Kidney glomerular epithelial cell (primary cell): Measurements from ENCODE around the gene C6orf62.
A peak's percentile ranks its signal among the peaks of the same experiment; 100 is the strongest.
"Not testable (repeated sequence)": the region's sequence is repeated elsewhere in the genome, so short reads cannot be mapped to it uniquely, and the experiment has no call there.

Experiments used
- DNase-seq: peaks from one replicate; lab custom pipeline; 2025; lab: John Stamatoyannopoulos, UW

The C6orf62 gene

GRCh38 chr6:24719125-24719971 is at the start of gene C6orf62:
TSS of gene C6orf62 (minus strand) at chr6:24719154. CDS start at chr6:24718668, 486 bp downstream.
- DNase-seq = no peak

DNA sequence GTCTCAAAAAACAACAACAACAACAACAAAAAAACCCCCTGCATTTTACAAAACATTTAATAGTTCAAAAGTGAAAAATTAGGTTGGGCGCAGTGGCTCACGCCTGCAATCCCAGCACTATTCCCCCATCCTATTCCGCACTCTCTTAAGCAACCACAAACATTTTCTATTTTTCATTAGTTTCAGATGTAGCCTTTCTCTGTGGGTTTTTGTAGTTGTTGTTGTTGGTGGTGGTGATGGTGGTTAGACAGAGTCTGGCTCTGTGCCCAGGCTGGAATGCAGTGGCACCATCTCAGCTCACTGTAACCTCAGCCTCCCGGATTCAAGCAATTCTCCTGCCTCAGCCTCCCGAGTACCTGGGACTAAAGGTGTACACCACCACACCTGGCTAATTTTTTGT is 49.4 kb upstream of the C6orf62 start:
- no peak for DNase-seq

DNA sequence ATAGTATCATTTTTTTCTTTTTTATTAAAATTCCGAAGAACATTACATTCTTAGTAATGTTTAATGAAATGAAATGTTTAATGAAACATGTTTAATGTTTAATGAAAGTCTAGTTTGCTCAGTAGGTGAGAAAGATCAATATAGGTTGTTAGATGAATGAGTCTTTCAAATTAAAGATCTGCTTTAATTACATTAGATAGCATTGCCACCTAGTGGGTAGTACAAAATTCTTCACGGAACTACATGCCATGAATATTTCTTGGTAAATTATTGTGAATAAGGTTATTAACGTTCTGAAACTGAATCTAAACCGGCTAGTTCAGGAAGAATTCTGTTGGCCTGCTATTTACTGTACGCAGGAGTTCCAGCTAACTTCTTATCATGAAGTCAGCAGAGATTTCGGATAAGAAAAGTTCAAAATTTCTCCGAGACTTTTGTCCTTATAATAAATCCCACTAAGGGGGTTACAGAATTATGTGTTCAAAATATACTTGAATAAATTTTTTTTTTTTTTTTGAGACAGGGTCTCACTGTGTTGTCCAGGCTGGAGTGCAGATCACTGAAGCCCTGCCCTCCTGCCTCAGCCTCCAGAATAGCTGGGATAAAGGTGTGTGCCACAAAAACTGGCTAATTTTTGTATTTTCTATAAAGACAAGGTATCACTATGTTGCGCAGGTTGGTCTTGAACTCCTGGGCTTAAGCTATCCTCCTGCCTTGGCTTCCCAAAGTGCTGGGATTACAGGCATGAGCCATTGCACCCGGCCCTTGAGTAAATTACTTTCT is 47.9 kb upstream of the C6orf62 start:
- DNase-seq = peak; percentile 40

DNA sequence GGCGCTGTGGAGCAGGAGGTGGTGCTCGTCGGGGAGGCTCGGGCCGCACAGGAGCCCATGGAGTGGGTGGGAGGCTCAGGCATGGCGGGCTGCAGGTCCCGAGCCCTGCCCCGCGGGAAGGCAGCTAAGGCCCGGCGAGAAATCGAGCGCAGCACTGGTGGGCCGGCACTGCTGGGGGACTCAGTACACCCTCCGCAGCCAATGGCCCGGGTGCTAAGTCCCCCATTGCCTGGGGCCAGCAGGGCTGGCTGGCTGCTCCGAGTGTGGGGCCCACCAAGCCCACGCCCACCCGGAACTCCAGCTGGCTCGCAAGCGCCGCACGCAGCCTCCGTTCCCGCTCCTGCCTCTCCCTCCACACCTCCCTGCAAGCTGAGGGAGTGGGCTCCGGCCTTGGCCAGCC is 47.0 kb upstream of the C6orf62 start:
- DNase-seq = not testable (repeated sequence)

DNA sequence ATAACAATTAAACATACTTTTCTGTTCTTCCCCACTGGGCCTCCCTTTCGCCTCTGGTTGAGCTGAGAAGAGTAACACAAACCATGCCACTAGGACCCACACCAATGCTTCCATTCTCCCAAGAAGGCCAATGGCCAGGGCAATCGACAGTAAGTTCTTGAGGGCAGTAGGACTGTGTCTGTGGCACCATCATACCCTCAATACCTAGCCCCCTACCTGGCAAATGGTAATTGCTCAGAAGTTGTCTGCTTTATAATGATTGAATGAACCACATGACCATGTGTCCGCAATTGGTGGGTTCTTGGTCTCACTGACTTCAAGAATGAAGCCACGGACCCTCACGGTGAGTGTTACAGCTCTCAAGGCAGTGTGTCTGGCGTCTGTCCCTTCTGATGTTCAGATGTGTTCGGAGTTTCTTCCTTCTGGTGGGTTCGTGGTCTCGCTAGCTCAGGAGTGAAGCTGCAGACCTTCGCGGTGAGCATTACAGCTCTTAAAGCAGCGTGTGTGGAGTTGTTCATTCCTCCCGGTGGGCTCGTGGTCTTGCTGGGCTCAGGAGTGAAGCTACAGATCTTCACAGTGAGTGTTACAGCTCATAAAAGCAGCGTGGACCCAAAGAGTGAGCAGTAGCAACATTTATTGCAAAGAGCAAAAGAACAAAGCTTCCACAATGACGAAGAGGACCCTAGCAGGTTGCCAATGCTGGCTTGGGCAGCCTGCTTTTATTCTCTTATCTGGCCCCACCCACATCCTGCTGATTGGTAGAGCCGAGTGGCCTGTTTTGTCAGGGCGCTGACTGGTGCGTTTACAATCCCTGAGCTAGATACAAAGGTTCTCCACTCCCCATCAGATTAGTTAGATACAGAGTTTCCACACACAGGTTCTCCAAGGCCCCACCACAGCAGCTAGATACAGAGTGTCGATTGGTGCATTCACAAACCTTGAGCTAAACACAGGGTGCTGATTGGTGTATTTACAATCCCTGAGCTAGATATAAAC is 46.2 kb upstream of the C6orf62 start:
- DNase-seq = not testable (repeated sequence)

GRCh38 chr6:24763578-24763977 is 44.6 kb upstream of the C6orf62 start:
- no peak for DNase-seq

DNA sequence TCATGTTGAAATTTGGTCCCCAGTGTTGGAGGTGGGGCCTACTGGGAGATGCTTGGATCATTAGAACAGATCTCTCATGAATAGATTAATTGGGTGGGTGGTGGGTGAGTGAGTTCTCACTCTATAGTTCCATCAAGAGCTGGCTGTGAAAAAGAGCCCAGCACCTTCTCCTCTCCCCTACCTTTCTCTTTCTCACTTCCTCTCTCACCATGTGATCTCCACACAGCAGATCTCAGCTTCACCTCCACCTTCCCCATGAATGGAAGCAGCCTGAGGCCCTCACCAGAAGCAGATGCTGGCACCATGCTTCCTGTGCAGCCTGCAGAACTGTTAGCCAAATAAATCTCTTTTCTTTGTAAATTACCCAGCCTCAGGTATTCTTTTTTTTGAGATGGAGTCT is 42.9 kb upstream of the C6orf62 start:
- DNase-seq = no peak

DNA sequence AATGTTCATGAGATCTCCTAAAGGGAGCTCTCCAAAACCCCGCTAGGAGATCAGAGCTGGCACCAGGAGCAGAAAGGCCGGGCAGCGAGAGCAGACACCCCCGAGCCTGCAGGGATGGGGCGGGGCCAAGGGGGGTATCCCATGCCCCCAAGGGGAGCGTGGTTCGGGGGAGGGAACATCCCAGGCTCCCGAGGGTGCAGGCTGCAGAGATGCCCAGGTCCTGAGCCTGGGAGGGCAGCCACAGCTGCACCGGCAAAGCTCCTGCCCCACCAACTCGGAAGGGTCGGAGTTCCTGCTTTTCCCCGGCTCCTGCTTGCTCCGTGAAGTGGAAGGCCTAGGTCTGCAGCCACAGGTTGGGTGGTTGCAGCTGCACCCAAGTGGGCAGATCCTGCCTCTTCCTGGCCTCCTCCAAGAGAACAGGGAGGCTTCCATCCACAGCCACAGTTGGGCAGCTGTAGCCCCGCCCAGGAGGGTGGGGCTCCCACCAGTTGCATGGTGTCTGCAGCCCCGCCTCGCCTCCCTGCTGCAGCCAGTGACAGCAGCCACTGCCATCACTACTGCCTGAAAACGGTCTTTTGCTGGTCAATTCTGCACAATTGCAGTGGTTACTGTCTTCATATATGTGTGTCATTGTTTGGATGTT is 42.4 kb upstream of the C6orf62 start:
- DNase-seq = no peak

- no peak for DNase-seq
Observed at GRCh38 chr6:24760210-24760609, 41.3 kb upstream of the C6orf62 start.

GRCh38 chr6:24759718-24760117 is 40.8 kb upstream of the C6orf62 start:
- DNase-seq = no peak

GRCh38 chr6:24757611-24758010 is 38.7 kb upstream of the C6orf62 start:
- DNase-seq = no peak

GRCh38 chr6:24755279-24755678 is 36.3 kb upstream of the C6orf62 start:
- no peak for DNase-seq

- DNase-seq = not testable (repeated sequence)
Observed at GRCh38 chr6:24754378-24754777, 35.4 kb upstream of the C6orf62 start.

DNA sequence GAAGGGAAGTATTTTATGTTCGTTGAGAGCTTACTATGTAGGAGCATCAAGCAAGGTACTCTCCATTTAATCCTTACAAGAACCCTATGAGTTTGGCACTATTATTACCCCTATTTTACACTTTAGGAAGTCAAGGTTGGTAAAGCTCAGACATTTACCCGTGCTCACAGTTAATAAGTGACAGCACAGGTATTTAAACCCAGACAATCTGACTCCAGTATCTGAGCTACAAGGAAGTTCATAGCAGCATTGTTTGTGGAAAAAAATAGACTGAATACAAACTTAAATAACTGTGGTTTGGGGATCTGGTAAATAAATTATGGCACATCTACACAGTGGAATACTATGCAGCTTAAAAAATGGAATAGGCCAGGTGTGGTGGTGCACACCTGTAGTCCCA is 34.6 kb upstream of the C6orf62 start:
- DNase-seq = no peak

- DNase-seq = no peak
Observed at GRCh38 chr6:24752917-24753492, 34.1 kb upstream of the C6orf62 start.

DNA sequence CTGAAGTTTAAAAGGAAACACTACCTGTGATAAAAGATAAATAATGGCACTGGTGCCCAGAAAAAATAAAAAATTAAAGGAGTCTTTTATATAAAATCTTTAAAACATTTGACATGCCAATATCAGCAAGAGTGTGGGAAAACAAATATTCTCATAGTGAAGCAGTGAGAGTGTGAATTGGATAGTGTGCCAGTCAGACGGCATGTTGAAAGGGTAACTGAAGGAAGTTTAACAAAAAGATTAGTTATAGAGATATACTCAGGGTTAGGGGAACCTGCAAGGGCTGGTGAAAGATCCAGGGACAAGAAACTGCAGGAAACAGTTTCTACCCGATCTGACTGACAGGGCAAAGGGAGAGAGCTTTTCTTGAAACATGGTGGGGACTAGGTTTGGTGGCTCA is 33.5 kb upstream of the C6orf62 start:
- no peak for DNase-seq

DNA sequence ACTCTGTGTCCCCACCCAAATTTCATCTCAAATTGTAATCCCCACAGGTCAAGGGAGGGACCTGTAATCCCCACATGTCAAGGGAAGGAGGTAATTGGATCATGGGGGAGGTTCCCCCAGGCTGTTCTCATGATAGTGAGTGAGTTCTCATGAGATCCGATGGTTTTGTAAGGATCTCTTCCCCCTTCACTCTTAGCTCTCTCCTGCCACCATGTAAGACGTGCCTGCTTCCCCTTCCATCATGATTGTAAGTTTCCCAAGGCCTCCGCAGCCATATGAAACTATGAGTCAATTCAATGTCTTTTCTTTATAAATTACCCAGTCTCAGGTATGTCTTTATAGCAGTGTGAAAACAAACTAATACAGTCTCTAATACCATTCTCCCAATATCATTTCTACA is 31.9 kb upstream of the C6orf62 start:
- not testable (repeated sequence) for DNase-seq

GRCh38 chr6:24749297-24749696 is 30.3 kb upstream of the C6orf62 start:
- DNase-seq = no peak

DNA sequence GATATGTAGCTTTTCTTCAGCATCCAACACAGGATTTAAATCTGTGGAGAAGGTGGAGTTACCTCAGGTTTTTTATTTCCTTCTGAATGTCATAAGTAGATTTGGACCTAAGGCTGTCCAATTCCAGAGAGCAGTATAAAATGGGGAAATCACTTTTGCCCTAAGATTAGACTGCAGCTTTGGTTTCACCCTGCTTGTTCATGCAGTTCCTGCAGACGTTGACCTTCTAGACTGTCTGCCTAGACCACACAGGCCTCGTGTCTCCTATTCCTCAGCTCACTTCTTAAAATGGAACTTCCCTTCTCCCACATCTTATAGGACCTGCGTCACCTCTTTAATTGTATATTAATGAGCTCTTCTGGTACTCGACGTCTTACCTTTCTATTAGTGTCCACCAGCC is 26.0 kb upstream of the C6orf62 start:
- DNase-seq = no peak

- no peak for DNase-seq
Observed at GRCh38 chr6:24743944-24744335, 25.0 kb upstream of the C6orf62 start.
